ENCODE data around the gene ZP1. TPM values are rescaled to one million over a fixed set of nuclear protein-coding genes. Genes with fewer than 3 reads are reported as not detected.

ZP1 gene
- total and polyA plus RNA-seq, 8 donors = 0.43 to 8.6 (median 2.4) TPM; not detected in 4

GRCh38 chr11:60871378-60872061 is 4.2 kb downstream of the ZP1 start:
- Histone ChIP-seq H3K36me3 (peaks cover 0 to 6% (median 0%) of the 10 kb centered on the region in 4 donors), H3K9me3 (no peaks in the 10 kb centered on the region), H3K4me1 (peaks cover 0 to 8% (median 4%) of the 10 kb centered on the region in 4 donors), H3K27ac (peak overlapping the region in 2 of 5 donors; percentile 27 to 65), H3K4me3 (no peak overlapping the region), H3K27me3 (no peaks in the 10 kb centered on the region)
- peak in 1 of 2 donors; percentile 16 for DNase-seq
- intact Hi-C loops (cut with DNase I; ENCODE audit: low total_unique reads) = no loop called here
- WGBS, 5 donors = 69 to 78% (median 74%) methylated on average over 5 to 7 of the region's 7 CpGs
- TF ChIP-seq POLR2A (IDR thresholded peaks at IDR 0.05) (no peak), EP300 (IDR thresholded peaks at IDR 0.05) (no peak), CTCF (IDR thresholded peaks at IDR 0.05) (no peak), POLR2AphosphoS5 (IDR thresholded peaks at IDR 0.05) (no peak)

GRCh38 chr11:60872124-60872960 is 5.0 kb downstream of the ZP1 start:
- Histone ChIP-seq H3K9me3 (no peaks in the 10 kb centered on the region), H3K27ac (peak overlapping the region; percentile 25 to 65 (median 50)), H3K4me1 (peaks cover 0 to 8% (median 4%) of the 10 kb centered on the region in 4 donors), H3K36me3 (peaks cover 0 to 6% (median 0%) of the 10 kb centered on the region in 4 donors), H3K4me3 (no peak overlapping the region), H3K27me3 (no peaks in the 10 kb centered on the region)
- intact Hi-C loops (cut with DNase I; ENCODE audit: low total_unique reads) = no loop called here
- DNase-seq = peak; percentile 32 to 63
- TF ChIP-seq POLR2A (IDR thresholded peaks at IDR 0.05) = no peak
- no peak for TF ChIP-seq EP300 (IDR thresholded peaks at IDR 0.05)
- no peak for TF ChIP-seq CTCF (IDR thresholded peaks at IDR 0.05)
- no peak for TF ChIP-seq POLR2AphosphoS5 (IDR thresholded peaks at IDR 0.05)
- 89 to 93% (median 90%) methylated on average over 5 to 6 of the region's 6 CpGs for WGBS, 5 donors

DNA sequence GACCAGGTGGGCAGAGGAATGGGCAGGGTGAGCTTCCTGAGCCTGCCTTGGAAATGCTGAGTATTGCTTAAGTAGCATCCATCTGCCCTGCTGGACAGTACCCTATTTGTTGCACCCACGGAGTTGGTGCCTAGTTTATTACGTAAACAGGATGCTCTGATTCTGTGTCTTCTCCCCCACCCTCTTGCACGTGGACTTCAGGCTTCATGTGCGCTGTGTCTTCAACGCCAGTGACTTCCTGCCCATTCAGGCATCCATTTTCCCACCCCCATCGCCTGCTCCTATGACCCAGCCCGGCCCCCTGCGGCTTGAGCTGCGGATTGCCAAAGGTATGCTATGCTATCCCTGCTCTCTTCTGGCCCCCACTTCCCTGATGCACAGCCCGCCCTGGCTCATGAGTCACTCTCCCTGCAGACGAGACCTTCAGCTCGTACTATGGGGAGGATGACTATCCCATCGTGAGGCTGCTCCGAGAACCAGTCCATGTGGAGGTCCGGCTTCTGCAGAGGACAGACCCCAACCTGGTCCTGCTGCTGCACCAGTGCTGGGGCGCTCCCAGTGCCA is 5.7 kb downstream of the ZP1 start:
- peak in 1 of 2 donors; percentile 26 for DNase-seq
- Histone ChIP-seq H3K4me3 (no peak overlapping the region), H3K4me1 (peaks cover 0 to 8% (median 4%) of the 10 kb centered on the region in 4 donors), H3K27ac (peak overlapping the region; percentile 25 to 65 (median 50)), H3K9me3 (no peaks in the 10 kb centered on the region), H3K27me3 (no peaks in the 10 kb centered on the region), H3K36me3 (peaks cover 0 to 6% (median under 1%) of the 10 kb centered on the region in 4 donors)
- WGBS, 5 donors = 64 to 71% (median 66%) methylated on average over 16 of the region's 16 CpGs
- intact Hi-C loops (cut with DNase I; ENCODE audit: low total_unique reads) = no loop called here
- no peak for TF ChIP-seq EP300 (IDR thresholded peaks at IDR 0.05)

GRCh38 chr11:60873533-60873932 is 6.2 kb downstream of the ZP1 start:
- Histone ChIP-seq H3K36me3 (peaks cover 0 to 6% (median 3%) of the 10 kb centered on the region in 4 donors), H3K4me1 (peaks cover 0 to 8% (median 7%) of the 10 kb centered on the region in 4 donors), H3K9me3 (no peaks in the 10 kb centered on the region), H3K4me3 (no peak overlapping the region), H3K27me3 (no peaks in the 10 kb centered on the region), H3K27ac (peak overlapping the region in 2 of 5 donors; percentile 20 to 50)
- intact Hi-C loops (cut with DNase I; ENCODE audit: low total_unique reads) = no loop called here
- TF ChIP-seq EP300 (IDR thresholded peaks at IDR 0.05) (no peak), CTCF (IDR thresholded peaks at IDR 0.05) (no peak), POLR2AphosphoS5 (IDR thresholded peaks at IDR 0.05) (no peak), POLR2A (IDR thresholded peaks at IDR 0.05) (no peak)
- 78 to 88% (median 82%) methylated on average over 12 of the region's 12 CpGs for WGBS, 5 donors
- DNase-seq = no peak

Measured in stomach (tissue), 9 donors.